GM04504 (cell line): ENCODE data around the gene TNFRSF13B.

Experiments used
- DNase-seq: peaks from one replicate; pipeline ENCODE4 v3.0.0-alpha.2; 2012; ENCODE audit warnings: low read depth

TNFRSF13B gene

GRCh38 chr17:16938496-16939207, 33.3 kb downstream of the TNFRSF13B start:
- no peak for DNase-seq

- DNase-seq: no peak
Measured at GRCh38 chr17:16938031-16938430, 33.9 kb downstream of the TNFRSF13B start.

- no peak for DNase-seq
Measured at GRCh38 chr17:16937431-16937830, 34.5 kb downstream of the TNFRSF13B start.

GRCh38 chr17:16936536-16937310, 35.2 kb downstream of the TNFRSF13B start:
- DNase-seq: no peak

GRCh38 chr17:16935786-16936185, 36.1 kb downstream of the TNFRSF13B start:
- DNase-seq: no peak

- no peak for DNase-seq
Measured at GRCh38 chr17:16935241-16935663, 36.7 kb downstream of the TNFRSF13B start.

GRCh38 chr17:16934836-16935235, 37.1 kb downstream of the TNFRSF13B start:
- no peak for DNase-seq

GRCh38 chr17:16934133-16934795, 37.7 kb downstream of the TNFRSF13B start:
- no peak for DNase-seq

GRCh38 chr17:16933317-16934132, 38.4 kb downstream of the TNFRSF13B start:
- no peak for DNase-seq

GRCh38 chr17:16932611-16933010, 39.3 kb downstream of the TNFRSF13B start:
- no peak for DNase-seq

- DNase-seq: no peak
Measured at GRCh38 chr17:16932156-16932555, 39.8 kb downstream of the TNFRSF13B start.

GRCh38 chr17:16931318-16932060, 40.4 kb downstream of the TNFRSF13B start:
- no peak for DNase-seq

- no peak for DNase-seq
Measured at GRCh38 chr17:16930571-16931317, 41.2 kb downstream of the TNFRSF13B start.

- no peak for DNase-seq
Measured at GRCh38 chr17:16929757-16930520, 42.0 kb downstream of the TNFRSF13B start.

GRCh38 chr17:16929035-16929680, 42.8 kb downstream of the TNFRSF13B start:
- DNase-seq: no peak

- no peak for DNase-seq
Measured at GRCh38 chr17:16928406-16929034, 43.4 kb downstream of the TNFRSF13B start.

GRCh38 chr17:16927641-16928321, 44.1 kb downstream of the TNFRSF13B start:
- no peak for DNase-seq
